ENCODE data around the gene HTRA2.

- TF ChIP-seq CTCF (IDR thresholded peaks at IDR 0.05; ENCODE audit: low read depth, low read length, missing input control) (no peak), REST (IDR thresholded peaks at IDR 0.05) (no peak), ZBTB33 (IDR thresholded peaks at IDR 0.05) (no peak), EGR1 (IDR thresholded peaks at IDR 0.05; ENCODE audit: low read depth in 2 of 2) (no peak), RAD21 (IDR thresholded peaks at IDR 0.05) (no peak), TAF1 (conservative IDR thresholded peaks at IDR 0.05) (no peak), JUND (IDR thresholded peaks at IDR 0.05) (no peak), YY1 (IDR thresholded peaks at IDR 0.05) (no peak), HNF4G (IDR thresholded peaks at IDR 0.05) (no peak), SP1 (IDR thresholded peaks at IDR 0.05) (no peak), RXRA (IDR thresholded peaks at IDR 0.05) (no peak), MAX (IDR thresholded peaks at IDR 0.05) (no peak), ATF3 (IDR thresholded peaks at IDR 0.05) (no peak), HNF4A (conservative IDR thresholded peaks at IDR 0.05) (no peak)
Measured at GRCh38 chr2:74507926-74508520, 21.7 kb upstream of the HTRA2 start.

Data from liver (tissue), 3 donors.